Stimulated activated CD8-positive, alpha-beta memory T cell treated with anti-CD3 and anti-CD28 coated beads, Interleukin-7, amount 100 ng/mL, for 24 hours (primary cell): Measurements from ENCODE around the gene DSG4.

Experiments used
- DNase-seq: peaks from one replicate; pipeline ENCODE4 v3.0.0-alpha.2; 2020; ENCODE audit warnings: low read depth

The DSG4 gene

DNA sequence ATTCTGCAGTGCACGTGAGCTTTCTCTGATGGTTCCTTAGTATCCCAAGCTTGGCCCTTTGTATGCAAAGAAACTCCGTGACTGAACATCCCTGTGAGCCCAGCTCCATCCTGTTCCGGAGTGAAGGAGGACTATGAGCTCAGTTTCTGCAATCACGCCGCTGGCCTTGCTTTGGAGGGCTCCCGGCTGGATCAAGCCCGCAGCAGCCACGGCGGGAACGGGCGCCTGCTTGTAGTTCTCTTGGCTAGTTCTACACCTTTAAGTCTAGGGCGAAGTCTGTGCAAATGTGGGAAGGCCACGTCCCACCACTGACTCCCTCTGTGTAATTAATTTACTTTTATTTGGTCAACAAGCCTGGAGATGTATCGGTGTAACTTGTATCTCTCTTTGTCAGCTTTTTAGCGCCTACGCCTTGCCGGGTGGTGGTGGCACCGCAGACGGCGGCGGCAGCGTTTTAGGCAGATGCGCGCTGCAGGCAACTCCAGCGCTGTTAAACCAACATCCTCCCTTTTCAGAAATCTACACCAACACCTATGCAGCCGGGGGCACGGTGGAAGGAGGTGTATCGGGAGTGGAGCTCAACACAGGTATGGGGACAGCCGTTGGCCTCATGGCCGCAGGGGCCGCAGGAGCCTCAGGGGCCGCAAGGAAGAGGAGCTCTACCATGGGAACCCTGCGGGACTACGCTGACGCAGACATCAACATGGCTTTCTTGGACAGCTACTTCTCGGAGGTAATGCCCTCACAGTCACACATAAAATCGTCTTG lies 34.3 kb downstream of the DSG4 start:
- no peak for DNase-seq

GRCh38 chr18:31413137-31413536 lies 36.6 kb downstream of the DSG4 start:
- DNase-seq, result no peak

DNA sequence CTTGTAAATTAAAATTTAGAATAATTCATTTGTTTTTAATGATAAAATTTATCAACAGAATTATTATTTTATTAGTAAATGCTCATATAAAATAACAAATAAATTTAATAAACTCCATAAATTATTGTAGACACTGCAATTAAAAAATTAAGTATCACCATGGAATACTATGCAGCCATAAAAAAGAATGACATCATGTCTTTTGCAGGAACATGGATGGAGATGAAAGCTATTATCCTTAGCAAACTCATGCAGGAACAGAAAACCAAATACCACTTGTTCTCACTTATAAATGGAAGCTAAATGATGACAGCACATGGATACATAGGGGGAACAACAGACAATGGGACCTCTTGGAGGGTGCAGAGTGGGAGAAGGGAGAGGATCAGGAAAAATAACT lies 41.3 kb downstream of the DSG4 start:
- no peak for DNase-seq

DNA sequence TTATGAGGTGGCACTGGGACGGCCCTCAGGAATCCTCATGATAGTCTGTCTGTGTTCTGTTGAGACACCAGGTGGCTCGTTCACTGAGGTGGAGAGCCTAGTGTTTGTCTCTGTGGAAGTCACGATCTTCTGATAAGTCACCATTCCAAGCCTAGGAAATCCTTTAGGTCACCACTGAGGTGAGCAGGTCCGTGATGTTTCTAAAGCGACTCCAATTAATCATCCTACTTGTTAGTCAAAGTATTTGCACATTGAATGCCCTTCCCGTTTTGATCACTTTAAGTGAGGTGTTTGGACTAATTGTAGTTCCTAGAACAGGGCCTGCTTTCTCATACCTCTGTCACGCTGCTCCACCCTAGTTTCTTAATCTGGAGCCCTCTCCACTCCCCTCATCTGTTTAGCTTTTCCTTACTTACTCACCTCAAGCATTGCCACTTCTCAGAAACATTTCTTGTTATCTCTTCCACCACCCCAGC lies 42.9 kb downstream of the DSG4 start:
- no peak for DNase-seq

DNA sequence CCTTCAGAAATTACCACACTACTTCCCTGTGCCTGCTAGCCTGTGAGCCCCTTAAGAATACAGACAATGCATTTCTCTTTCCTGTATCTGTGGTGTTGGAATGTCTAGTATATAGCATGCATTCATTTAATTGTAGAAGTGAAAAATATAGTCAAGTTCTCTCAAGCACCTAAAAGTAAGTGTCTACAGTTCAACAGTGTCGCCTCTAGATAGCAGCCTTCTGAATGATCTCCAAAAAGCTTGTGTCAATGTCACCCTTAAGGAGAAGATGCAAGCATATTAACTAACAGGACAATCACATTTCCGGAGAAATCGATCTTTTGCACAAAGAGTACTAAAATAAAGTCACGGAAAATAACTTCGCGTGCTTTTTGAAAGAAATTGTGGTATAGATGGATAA lies 43.5 kb downstream of the DSG4 start:
- no peak for DNase-seq

- no peak for DNase-seq
Measured at GRCh38 chr18:31420524-31420923, 43.9 kb downstream of the DSG4 start.

DNA sequence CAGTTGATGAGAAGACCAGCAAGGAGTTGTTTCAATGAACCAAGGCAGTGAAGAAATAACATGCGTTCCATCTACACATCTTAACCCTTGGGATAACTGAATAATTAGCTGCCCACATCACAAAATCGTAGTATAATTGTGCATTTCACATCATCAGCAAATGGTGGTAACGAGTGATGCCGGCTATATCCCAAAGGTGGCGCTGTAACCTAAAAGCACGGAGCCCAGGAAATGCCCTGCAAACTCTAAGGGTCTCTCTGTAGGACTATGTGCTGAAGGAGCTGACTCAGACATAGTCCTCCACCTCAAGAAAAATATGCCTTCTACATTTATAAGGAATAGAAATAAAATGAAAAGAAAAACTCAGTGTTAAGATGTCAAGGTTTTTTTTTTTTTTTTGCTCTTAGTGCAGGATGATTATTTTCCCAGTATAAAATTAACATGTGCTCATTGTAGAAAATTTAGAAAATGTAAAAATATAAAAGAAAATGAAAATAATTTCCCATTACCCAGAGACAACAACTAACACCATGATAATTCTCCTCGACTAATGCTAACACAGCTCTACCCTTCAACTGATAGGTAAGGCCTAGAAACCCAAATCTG lies 47.9 kb downstream of the DSG4 start:
- DNase-seq, result no peak

GRCh38 chr18:31426021-31426420 lies 49.4 kb downstream of the DSG4 start:
- DNase-seq, result no peak

- no peak for DNase-seq
Measured at GRCh38 chr18:31426871-31427406, 50.4 kb downstream of the DSG4 start.

- no peak for DNase-seq
Measured at GRCh38 chr18:31428211-31428610, 51.6 kb downstream of the DSG4 start.

DNA sequence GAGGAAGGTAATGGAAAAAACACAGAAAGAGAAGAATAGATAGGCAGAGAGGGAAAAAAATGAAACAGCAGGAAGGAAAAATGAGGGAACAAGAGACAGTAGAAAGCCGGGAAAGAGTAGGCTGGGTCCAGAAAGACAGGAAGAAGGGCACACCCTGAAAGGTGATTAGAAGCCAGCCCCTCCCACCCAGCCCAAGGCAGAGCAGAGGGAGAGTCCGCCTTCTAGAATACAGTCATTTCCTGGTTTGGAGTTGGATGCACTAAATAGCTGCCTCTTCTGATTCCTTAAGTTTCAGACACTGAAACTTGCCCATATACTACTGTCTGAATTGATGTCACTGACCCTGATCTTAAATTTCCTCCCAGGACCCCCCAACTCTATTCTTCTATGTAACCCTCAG lies 53.0 kb downstream of the DSG4 start:
- DNase-seq, result no peak

DNA sequence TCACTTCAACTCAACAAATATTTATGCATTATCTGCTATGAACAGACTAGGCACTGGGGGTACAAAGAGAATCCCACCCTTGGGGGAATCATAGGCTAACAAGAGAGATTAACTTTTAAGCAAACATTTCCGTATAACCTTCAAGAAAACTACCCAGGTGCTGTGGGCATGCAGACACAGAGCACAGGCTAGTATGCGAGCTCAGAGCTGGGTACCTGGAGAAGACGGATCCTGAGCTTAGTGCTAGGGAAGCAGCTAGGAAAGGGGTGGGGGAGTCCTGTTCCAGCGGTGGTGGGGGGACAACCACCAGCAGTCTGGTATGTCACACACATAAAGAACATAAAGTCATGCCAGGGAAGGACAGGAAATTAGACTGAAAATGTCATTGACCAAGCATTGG lies 53.5 kb downstream of the DSG4 start:
- DNase-seq, result no peak

DNA sequence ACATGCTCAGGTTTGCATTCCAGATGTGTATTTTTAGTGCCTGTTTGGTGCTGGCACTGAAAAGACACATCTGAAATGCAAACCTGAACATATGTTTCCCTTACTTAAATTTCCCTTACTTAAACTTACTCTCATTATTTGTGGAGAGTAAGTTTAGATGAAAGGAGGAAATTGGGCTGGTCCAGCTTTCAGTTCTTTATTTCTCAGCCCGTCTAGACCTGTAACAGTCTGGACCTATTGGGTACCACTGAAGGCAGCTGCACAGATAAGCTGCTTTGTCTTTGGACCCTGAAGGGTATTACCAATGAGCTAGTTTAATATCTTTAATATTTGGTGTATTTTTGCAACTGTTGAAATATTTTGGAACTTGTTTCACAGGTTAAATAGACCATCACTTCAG lies 54.0 kb downstream of the DSG4 start:
- DNase-seq, result no peak

GRCh38 chr18:31432316-31432715 lies 55.7 kb downstream of the DSG4 start:
- no peak for DNase-seq

GRCh38 chr18:31436825-31437224 lies 60.2 kb downstream of the DSG4 start:
- no peak for DNase-seq

- DNase-seq, result no peak
Measured at GRCh38 chr18:31438402-31438801, 61.8 kb downstream of the DSG4 start.

DNA sequence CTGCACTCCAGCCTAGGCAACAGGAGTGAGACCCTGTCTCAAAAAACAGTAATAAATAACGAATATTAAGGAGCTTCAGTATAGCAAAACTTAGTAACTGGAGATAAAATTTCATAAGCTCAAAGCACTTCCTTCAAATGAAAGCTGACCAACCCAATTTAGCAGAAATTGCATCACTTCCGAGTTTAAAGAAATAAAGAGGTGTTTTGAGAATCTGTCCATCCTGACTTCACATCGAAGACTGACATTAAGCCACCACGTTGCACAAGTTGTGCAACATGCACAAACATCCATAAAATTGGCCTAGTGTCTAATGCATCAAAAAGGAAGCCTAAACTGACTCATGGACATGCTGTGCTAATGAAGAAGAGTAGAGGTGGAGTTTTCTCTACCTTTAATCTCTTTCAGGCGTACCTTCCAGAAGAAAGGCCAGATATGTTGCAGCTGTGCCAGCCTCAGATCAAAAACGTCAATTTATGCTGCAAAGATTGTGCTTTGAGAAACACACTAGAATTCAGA lies 63.3 kb downstream of the DSG4 start:
- DNase-seq, result no peak

GRCh38 chr18:31440787-31441186 lies 64.2 kb downstream of the DSG4 start:
- no peak for DNase-seq

- no peak for DNase-seq
Measured at GRCh38 chr18:31441493-31441892, 64.9 kb downstream of the DSG4 start.

DNA sequence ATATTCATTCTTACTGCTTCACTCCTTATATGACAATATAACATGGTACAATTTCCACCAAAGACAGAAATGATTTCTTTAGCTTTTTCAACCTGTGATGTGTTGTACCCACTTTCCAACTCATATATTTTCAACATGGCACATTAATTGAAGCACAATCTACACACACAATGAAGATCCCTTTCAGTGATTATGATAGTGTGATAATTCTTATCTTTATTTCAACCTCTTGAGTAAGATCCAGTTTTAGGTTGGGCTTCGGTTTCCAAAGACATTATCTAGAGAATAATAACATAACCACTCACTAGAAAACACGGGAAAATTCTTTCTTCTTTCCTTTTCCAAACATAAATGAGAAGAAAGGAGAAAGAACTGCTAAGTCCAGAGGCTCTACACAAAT lies 67.6 kb downstream of the DSG4 start:
- no peak for DNase-seq

DNA sequence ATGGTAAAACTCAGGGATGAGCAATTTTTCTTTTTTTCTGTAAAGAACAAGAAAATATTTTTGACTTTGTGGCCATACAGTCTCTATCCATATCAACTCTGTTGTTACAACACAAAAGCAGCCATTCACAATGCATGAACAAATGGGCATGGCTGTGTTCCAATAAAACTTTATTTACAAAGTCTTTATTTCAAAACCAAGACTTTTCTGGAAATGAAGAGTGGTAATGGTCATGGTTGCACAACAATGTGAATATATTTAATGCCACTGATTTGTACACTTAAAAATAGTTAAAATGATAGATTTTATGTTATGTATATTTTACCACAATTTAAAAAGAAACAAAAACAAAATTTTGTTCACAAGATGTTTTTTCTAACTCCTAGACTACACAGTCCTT lies 69.3 kb downstream of the DSG4 start:
- no peak for DNase-seq

GRCh38 chr18:31446854-31447253 lies 70.3 kb downstream of the DSG4 start:
- no peak for DNase-seq

DNA sequence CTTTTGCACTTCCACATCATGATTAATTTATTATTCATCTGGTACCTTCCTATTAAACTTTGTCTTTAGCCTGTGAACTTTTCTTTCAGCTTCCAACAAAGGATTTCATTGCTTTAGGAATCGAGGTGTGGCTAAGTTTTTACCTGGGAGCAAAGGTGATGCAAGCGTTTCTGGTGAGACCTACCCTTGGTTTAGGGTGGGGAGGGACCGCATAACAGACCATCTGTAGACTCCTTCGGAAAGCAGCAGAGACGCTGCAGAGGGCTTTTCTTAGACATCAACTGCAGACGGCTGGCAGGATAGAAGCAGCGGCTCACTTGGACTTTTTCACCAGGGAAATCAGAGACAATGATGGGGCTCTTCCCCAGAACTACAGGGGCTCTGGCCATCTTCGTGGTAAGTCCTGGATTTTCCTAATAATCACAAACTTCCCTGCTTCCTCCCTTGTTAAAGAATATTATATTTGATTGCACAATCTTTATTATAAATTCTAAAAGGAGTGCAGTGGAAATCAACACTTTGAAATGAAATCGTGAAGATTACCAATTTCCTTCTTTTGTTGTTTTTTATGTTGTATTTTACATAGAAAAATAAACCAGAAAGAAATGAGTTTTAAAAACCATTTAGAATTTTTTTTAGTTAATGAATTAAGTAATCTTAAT lies 71.1 kb downstream of the DSG4 start, which contains the start of gene DSG3:
Gene DSG3 (plus strand): TSS at position 212 of the 662 bp plus-strand sequence. CDS start 137 bp downstream, at position 349.
- no peak for DNase-seq
